ENCODE results near the gene HIP1. TPM values are rescaled to one million over a fixed set of nuclear protein-coding genes. Genes with fewer than 3 reads are reported as not detected.
A peak's percentile ranks its signal among the peaks of the same experiment; 100 is the strongest.

The HIP1 gene
- total RNA-seq (2016; rRNA removed; fragmentation: Illumina TruSeq; extraction: Trizol) = 4.5 and 8.6 TPM in 2 replicates
- 1.3 TPM in 2 replicates for total RNA-seq (2016; cell fraction: cytosol; rRNA removed; fragmentation: Illumina TruSeq; extraction: Trizol; ENCODE audit: low read depth)
- total RNA-seq (2016; cell fraction: insoluble cytoplasmic fraction; rRNA removed; fragmentation: Illumina TruSeq; extraction: Trizol) = 4.2 and 4.3 TPM in 2 replicates
- total RNA-seq (2016; cell fraction: membrane; rRNA removed; fragmentation: Illumina TruSeq; extraction: Trizol) = 1.5 and 2.5 TPM in 2 replicates
- 4.3 and 7.1 TPM in 2 replicates for total RNA-seq (2016; cell fraction: nucleus; rRNA removed; fragmentation: Illumina TruSeq; extraction: Trizol)
- polyA plus RNA-seq (2011; rRNA removed) = 6.2 TPM in 2 replicates
- polyA plus RNA-seq (2011; cell fraction: cytosol; rRNA removed) = 4.0 and 5.3 TPM in 2 replicates
- polyA plus RNA-seq (2011; cell fraction: nucleus; rRNA removed) = 5.9 and 7.6 TPM in 2 replicates
- polyA plus RNA-seq (2012) = 3.9 and 4.2 TPM in 2 replicates
- 1.1 and 1.5 TPM in 2 replicates for polyA plus RNA-seq (2016; cell fraction: cytosol; fragmentation: Illumina TruSeq; extraction: Trizol; ENCODE audit: low read depth)
- 3.4 and 4.0 TPM in 2 replicates for polyA plus RNA-seq (2016; cell fraction: insoluble cytoplasmic fraction; fragmentation: Illumina TruSeq; extraction: Trizol; ENCODE audit: low read depth)
- polyA plus RNA-seq (2016; cell fraction: membrane; fragmentation: Illumina TruSeq; extraction: Trizol; ENCODE audit: low read depth) = 1.0 and 1.9 TPM in 2 replicates
- polyA plus RNA-seq (2016; cell fraction: nucleus; fragmentation: Illumina TruSeq; extraction: Trizol; ENCODE audit: insufficient read depth, low read depth) = 5.3 and 6.5 TPM in 2 replicates
- polyA minus RNA-seq (2011; rRNA and poly(A)+ RNA removed; ENCODE audit: low replicate concordance) = 20.5 and 48.7 TPM in 2 replicates
- 5.5 and 6.4 TPM in 2 replicates for polyA minus RNA-seq (2011; cell fraction: cytosol; rRNA and poly(A)+ RNA removed)
- 11.1 and 11.6 TPM in 2 replicates for polyA minus RNA-seq (2011; cell fraction: nucleus; rRNA and poly(A)+ RNA removed)
- Bru-seq, nascent RNA = percentile 34 among the genes with signal in this experiment
- BruChase-seq, experiment 1, labeled RNA remaining after a 6-hour chase = percentile 36 among the genes with signal in this experiment
- BruChase-seq, experiment 2, labeled RNA remaining after a 2-hour chase = percentile 38 among the genes with signal in this experiment
- long read RNA-seq, experiment 1, partial matches to known transcripts = 0 of 1 reads
- long read RNA-seq, experiment 1, other reads (novel, unspliced or antisense) = 1 of 1 reads
- long read RNA-seq, experiment 2, partial matches to known transcripts = 0 of 6 reads
- long read RNA-seq, experiment 2, other reads (novel, unspliced or antisense) = 6 of 6 reads

- Histone ChIP-seq H3K27me3 (ENCODE audit: control insufficient read depth in 1 of 2, insufficient read depth in 2 of 2, low read length in 2 of 2) (no peaks in the 10 kb centered on the region; a peak in 1 of 5 replicates), H3K4me2 (ENCODE audit: low read depth, low read length) (peak within 1 kb of the TSS; percentile 91), H3K27ac (ENCODE audit: extremely low read length, insufficient read depth, low read length) (peak within 1 kb of the TSS; percentile 58), H2AFZ (ENCODE audit: low read length) (no peak within 1 kb of the TSS), H3K9ac (ENCODE audit: insufficient read depth, low read depth, low read length) (peak within 1 kb of the TSS; percentile 78), H3K9me3 (ENCODE audit: low read length) (no peaks in the 10 kb centered on the region), H3K4me3 (replicated peaks in 1 of 3; ENCODE audit: insufficient read depth in 1 of 3, low read depth in 2 of 3, low read length in 3 of 3) (peak within 1 kb of the TSS; percentile 86 to 96 (median 95)), H3K4me1 (ENCODE audit: insufficient read depth, low read length) (peaks cover 42% of the 10 kb centered on the region), H4K20me1 (ENCODE audit: insufficient read depth, low read length) (no peaks in the 10 kb centered on the region), H3K79me2 (ENCODE audit: insufficient read depth, low read length) (no peaks in the 10 kb centered on the region), H3K36me3 (replicated peaks in 1 of 2; ENCODE audit: control insufficient read depth in 1 of 2, insufficient read depth in 2 of 2, low read length in 2 of 2) (no peaks in the 10 kb centered on the region)
- intact Hi-C loops (cut with micrococcal nuclease; ENCODE audit: unreplicated experiment) (no loop called here), in situ Hi-C loops (cut with HindIII; ENCODE audit: extremely low pct_ligation_motif_present, low pct_unique_long_range_greater_than_20kb) (no loop called here)
- peak; percentile 1; the same call in 2 of the 3 replicates for ATAC-seq
- FAIRE-seq = no peak
- 0% methylated on average over 23 of the region's 30 CpGs for WGBS (ENCODE audit: low lambda C conversion rate)
- BruUV-seq (replicated peaks) = no TSS peak
- DNase-seq (ENCODE audit: low spot score) = no peak
- POLR2A ChIA-PET = interaction anchor here (1.6 kb wide), 1 partner anchor 62 kb away, joined by 5 read pairs; no protein-coding TSS in a partner anchor
- CTCF ChIA-PET (ENCODE audit: low intra/inter-chr PET ratio, low total read pairs) = no interaction called here
- no peak for TF ChIP-seq ZNF232 (CRISPR knock-in tag; IDR thresholded peaks at IDR 0.05; ENCODE audit: borderline replicate concordance)
- no peak for TF ChIP-seq MTA1 (CRISPR knock-in tag; IDR thresholded peaks at IDR 0.05; ENCODE audit: borderline replicate concordance)
- TF ChIP-seq ZBTB49 (CRISPR knock-in tag; IDR thresholded peaks at IDR 0.05; ENCODE audit: borderline replicate concordance) = no peak
- TF ChIP-seq KDM3A (CRISPR knock-in tag; IDR thresholded peaks at IDR 0.05; ENCODE audit: low read depth) = peak; percentile 60; the same call in 1 of the 2 replicates
- no peak for TF ChIP-seq FOXP4 (CRISPR knock-in tag; IDR thresholded peaks at IDR 0.05)
- TF ChIP-seq LCORL (IDR thresholded peaks at IDR 0.05) = no peak
- no peak for TF ChIP-seq LCORL (CRISPR knock-in tag; IDR thresholded peaks at IDR 0.05)
- no peak for TF ChIP-seq SNAPC4 (CRISPR knock-in tag; IDR thresholded peaks at IDR 0.05)
- TF ChIP-seq SP2 (CRISPR knock-in tag; IDR thresholded peaks at IDR 0.05) = no peak
These were observed at the start of gene HIP1 for GRCh38 chr7:75738604-75738974. Gene HIP1 (minus strand): TSS chr7:75738941. CDS start chr7:75738920, 21 bp downstream.

Data from HepG2 (cell line).